Right lung (tissue), 5 donors: ENCODE data around the gene SALL1. TPM values are rescaled to one million over a fixed set of nuclear protein-coding genes. Genes with fewer than 3 reads are reported as not detected.

Experiments
- DNase-seq, 2 donors: peaks; one replicate each; pipeline ENCODE4 v3.0.0-alpha.2; 2013
- polyA plus RNA-seq, 5 donors: library from polyadenylated mRNA; unstranded; fragments of 120-200 nt; gene quantifications; one replicate each; pipeline versions ENCODE4 v1.2.1 to v1.2.3, GENCODE V29; 2013; ENCODE audit warnings: inconsistent platforms in 1 of 5, low replicate concordance in 1 of 5; ENCODE audit not compliant: insufficient read length in 5 of 5, insufficient read depth in 1 of 5

SALL1 gene
- polyA plus RNA-seq, 5 donors = 0.04 to 0.75 (median 0.08) TPM; not detected in 2

- DNase-seq = no peak
Observed at GRCh38 chr16:51141541-51141940, 9.5 kb downstream of the SALL1 start.

GRCh38 chr16:51141106-51141505 is 10.0 kb downstream of the SALL1 start:
- no peak for DNase-seq

GRCh38 chr16:51140112-51140511 is 11.0 kb downstream of the SALL1 start:
- no peak for DNase-seq

GRCh38 chr16:51139568-51139967 is 11.5 kb downstream of the SALL1 start:
- DNase-seq = no peak

GRCh38 chr16:51138178-51138577 is 12.9 kb downstream of the SALL1 start:
- no peak for DNase-seq

GRCh38 chr16:51137097-51137496 is 14.0 kb downstream of the SALL1 start:
- no peak for DNase-seq

- no peak for DNase-seq
Observed at GRCh38 chr16:51134876-51135275, 16.2 kb downstream of the SALL1 start.

- DNase-seq = no peak
Observed at GRCh38 chr16:51134269-51134812, 16.7 kb downstream of the SALL1 start.

GRCh38 chr16:51133688-51134087 is 17.4 kb downstream of the SALL1 start:
- no peak for DNase-seq

GRCh38 chr16:51133183-51133582 is 17.9 kb downstream of the SALL1 start:
- DNase-seq = no peak

- no peak for DNase-seq
Observed at GRCh38 chr16:51132490-51133115, 18.5 kb downstream of the SALL1 start.

- no peak for DNase-seq
Observed at GRCh38 chr16:51131619-51132018, 19.5 kb downstream of the SALL1 start.

- DNase-seq = no peak
Observed at GRCh38 chr16:51129105-51129504, 22.0 kb downstream of the SALL1 start.

- DNase-seq = no peak
Observed at GRCh38 chr16:51125992-51126391, 25.1 kb downstream of the SALL1 start.

GRCh38 chr16:51124896-51125295 is 26.2 kb downstream of the SALL1 start:
- DNase-seq = no peak

GRCh38 chr16:51121850-51122249 is 29.2 kb downstream of the SALL1 start:
- DNase-seq = no peak

- DNase-seq = no peak
Observed at GRCh38 chr16:51120730-51121347, 30.2 kb downstream of the SALL1 start.

GRCh38 chr16:51119973-51120729 is 30.9 kb downstream of the SALL1 start:
- DNase-seq = no peak

- DNase-seq = no peak
Observed at GRCh38 chr16:51119556-51119955, 31.5 kb downstream of the SALL1 start.

GRCh38 chr16:51116353-51116752 is 34.7 kb downstream of the SALL1 start:
- no peak for DNase-seq

- DNase-seq = no peak
Observed at GRCh38 chr16:51114382-51114781, 36.7 kb downstream of the SALL1 start.

- no peak for DNase-seq
Observed at GRCh38 chr16:51113236-51114125, 37.6 kb downstream of the SALL1 start.
